GM12878 (cell line): ENCODE measurements around the gene TMEM91. TPM values are rescaled to one million over a fixed set of nuclear protein-coding genes. Genes with fewer than 3 reads are reported as not detected.

ENCODE experiments used
- BCL11A ChIP-seq: IDR thresholded peaks from 2 replicates; pipeline ENCODE4 v1.6.1; 2011; ENCODE audit warnings: low read depth, low read length
- CBX5 ChIP-seq: sonication (generic); IDR thresholded peaks from 2 replicates; pipeline ENCODE4 v1.6.1; 2016; ENCODE audit warnings: low read depth, moderate library complexity, mild to moderate bottlenecking, inconsistent platforms
- CHD1 ChIP-seq: IDR thresholded peaks from 2 replicates; pipeline ENCODE4 v1.6.1; 2012; ENCODE audit warnings: low read depth, low read length, improper control_type of control experiment
- CHD4 ChIP-seq: fragments of 200-600 bp; sonication (generic); IDR thresholded peaks from 2 replicates; pipeline ENCODE4 v1.6.1; 2016; ENCODE audit warnings: mild to moderate bottlenecking
- E2F8 ChIP-seq: fragments of 450-650 bp; IDR thresholded peaks from 2 replicates; pipeline ENCODE4 v1.6.1; 2018; ENCODE audit warnings: mild to moderate bottlenecking, low read depth, moderate library complexity; ENCODE audit not compliant: partially characterized antibody
- FOS ChIP-seq: IDR thresholded peaks from 3 replicates; pipeline ENCODE4 v1.6.1; 2011; ENCODE audit warnings: borderline replicate concordance; ENCODE audit not compliant: insufficient read length; ENCODE audit errors: extremely low read depth
- HDGF ChIP-seq: fragments of 450-650 bp; IDR thresholded peaks from 2 replicates; pipeline ENCODE4 v1.6.1; 2016; ENCODE audit warnings: antibody characterized with exemption
- KAT2A ChIP-seq: conservative IDR thresholded peaks from 2 replicates; pipeline ENCODE4 v1.6.1; 2011; ENCODE audit warnings: low read depth, low read length; ENCODE audit not compliant: control insufficient read depth
- MYB ChIP-seq: fragments of 150-350 bp; IDR thresholded peaks from 2 replicates; pipeline ENCODE4 v1.6.1; 2014; ENCODE audit warnings: mild to moderate bottlenecking, low read depth, low read length, borderline replicate concordance
- RAD21 ChIP-seq: IDR thresholded peaks from 2 replicates; pipeline ENCODE4 v1.6.1; 2011; ENCODE audit warnings: mild to moderate bottlenecking, low read depth, low read length, moderate library complexity; ENCODE audit not compliant: insufficient read depth
- RB1 ChIP-seq: fragments of 450-650 bp; formaldehyde crosslinking; IDR thresholded peaks from 2 replicates; pipeline ENCODE4 v1.6.1; 2017; ENCODE audit warnings: mild to moderate bottlenecking, borderline replicate concordance
- SIN3A ChIP-seq: IDR thresholded peaks from 2 replicates; pipeline ENCODE4 v1.6.1; 2012; ENCODE audit warnings: low read depth, low read length, improper control_type of control experiment
- TAF1 ChIP-seq: IDR thresholded peaks from 2 replicates; pipeline ENCODE4 v1.6.1; 2011; ENCODE audit warnings: mild to moderate bottlenecking, low read depth, low read length, borderline replicate concordance
- TARDBP ChIP-seq: IDR thresholded peaks from 2 replicates; pipeline ENCODE4 v1.6.1; 2016; ENCODE audit warnings: borderline replicate concordance
- TCF3 ChIP-seq: IDR thresholded peaks from 2 replicates; pipeline ENCODE4 v1.6.1; 2012; ENCODE audit warnings: low read depth, mild to moderate bottlenecking, low read length, borderline replicate concordance; ENCODE audit not compliant: insufficient read depth
- WRNIP1 ChIP-seq: IDR thresholded peaks from 2 replicates; pipeline ENCODE4 v1.6.1; 2011; ENCODE audit warnings: low read depth, low read length, improper control_type of control experiment, borderline replicate concordance
- YY1 ChIP-seq: IDR thresholded peaks from 2 replicates; pipeline ENCODE4 v1.6.1; 2011; ENCODE audit warnings: low read depth, mild to moderate bottlenecking, low read length
- ZBED1 ChIP-seq: IDR thresholded peaks from 2 replicates; pipeline ENCODE4 v1.6.1; 2016; ENCODE audit warnings: borderline replicate concordance
- ZBTB33 ChIP-seq: fragments of 450-650 bp; IDR thresholded peaks from 2 replicates; pipeline ENCODE4 v1.6.1; 2017; ENCODE audit warnings: mild to moderate bottlenecking
- polyA plus RNA-seq, 11 experiments: library from polyadenylated mRNA; depleted of rRNA in 4 of 11; unstranded in 6 of 11; stranded (reverse) in 5 of 11; fragments of >200 nt; fragmentation: Nextera tagmentation in 4 of 11; fragmentation: Illumina TruSeq in 1 of 11; extraction: Ambion mirVana in 4 of 11; extraction: Trizol in 1 of 11; gene quantifications; 1 replicate in 1 of 11; 2 replicates in 10 of 11; pipeline versions ENCODE4 v1.2.1 to v1.2.3, GENCODE V29; 2011 to 2016; ENCODE audit warnings: inconsistent platforms in 2 of 11, missing spikeins in 2 of 11, low read depth in 1 of 11
- total RNA-seq, 4 experiments: library from RNA; depleted of rRNA in 3 of 4; stranded (reverse); fragments of >200 nt in 3 of 4; fragmentation: Illumina TruSeq in 1 of 4; extraction: Trizol in 1 of 4; gene quantifications; 2 replicates each; pipeline versions ENCODE4 v1.2.1 to v1.2.3, GENCODE V29; 2013 to 2021
- TF ChIP-seq, protein P1 (sequence below): fragments of 450-650 bp; IDR thresholded peaks from 2 replicates; pipeline ENCODE4 v1.6.1; 2016; ENCODE audit warnings: mild to moderate bottlenecking
- TF ChIP-seq, protein P2 (sequence below): fragments of 450-650 bp; IDR thresholded peaks from 2 replicates; pipeline ENCODE4 v1.6.1; 2017; ENCODE audit warnings: antibody characterized with exemption, mild to moderate bottlenecking, moderate library complexity

TMEM91 gene
- total and polyA plus RNA-seq, 10 of the 15 experiments (the other 5 are each of a cell fraction or from before 2014, with no cell fraction given) = 1.5 to 5.5 (median 2.7) TPM

DNA sequence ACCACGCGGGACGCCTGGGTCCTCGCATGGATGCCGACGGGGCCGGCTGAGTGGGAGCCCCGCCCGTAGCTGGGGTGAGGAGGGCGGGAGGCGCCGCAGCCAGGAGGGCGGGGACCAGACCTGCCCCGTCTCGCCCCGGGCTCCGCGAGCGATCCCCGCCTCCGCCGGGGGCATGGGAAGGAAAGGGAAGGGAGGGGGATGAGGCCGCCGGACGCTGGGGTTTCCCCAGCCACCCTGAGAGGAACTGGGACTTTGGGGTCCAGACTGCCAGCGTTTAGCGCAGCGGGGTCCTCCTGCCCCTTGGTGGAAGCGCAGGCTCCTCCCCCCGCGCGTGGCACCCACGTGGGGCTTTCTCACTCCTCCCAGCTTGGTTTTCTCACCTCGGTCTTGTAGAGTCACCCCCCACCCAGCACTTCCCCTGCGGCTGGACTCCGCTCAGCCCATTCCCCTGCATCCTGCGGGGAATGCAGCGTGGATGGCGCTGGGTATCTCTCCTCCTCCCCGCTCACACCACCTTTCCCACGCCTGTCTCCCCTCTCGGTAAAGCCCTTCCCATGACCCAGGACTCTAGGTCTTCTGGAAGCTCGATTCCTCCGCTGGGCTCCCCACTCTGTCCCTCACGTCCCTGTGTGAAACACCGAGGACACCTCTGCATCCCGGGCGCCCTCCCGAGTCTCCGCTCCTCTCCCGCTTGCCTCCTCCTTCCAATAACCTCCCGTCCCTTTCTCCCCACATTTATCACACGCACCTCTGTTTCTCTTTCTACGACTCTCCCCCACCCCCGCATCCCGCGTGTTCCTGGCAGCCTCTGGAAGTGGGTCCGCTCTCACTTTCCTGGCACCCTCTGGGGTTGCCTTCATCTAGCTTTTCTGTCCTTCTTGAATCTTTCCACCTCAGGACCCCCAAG, 24.7 kb upstream of the TMEM91 start (continued):
- TF ChIP-seq MYB (no peak), HDGF (no peak), ZBED1 (no peak), CBX5 (no peak), FOS (no peak), RAD21 (no peak), SIN3A (no peak; the same call in 1 of the 2 replicates), TARDBP (0 out of 2 replicates have a peak, but pooled peaks have one; percentile 41), WRNIP1 (no peak), RB1 (no peak), YY1 (no peak), ZBTB33 (no peak), KAT2A (no peak), CHD1 (0 out of 2 replicates have a peak, but pooled peaks have one; percentile 30), E2F8 (no peak), CHD4 (no peak), BCL11A (0 out of 2 replicates have a peak, but pooled peaks have one; percentile 30), TCF3 (0 out of 2 replicates have a peak, but pooled peaks have one; percentile 5), TAF1 (peak; percentile 67; the same call in 1 of the 2 replicates)
- TF ChIP-seq, protein P1, sequence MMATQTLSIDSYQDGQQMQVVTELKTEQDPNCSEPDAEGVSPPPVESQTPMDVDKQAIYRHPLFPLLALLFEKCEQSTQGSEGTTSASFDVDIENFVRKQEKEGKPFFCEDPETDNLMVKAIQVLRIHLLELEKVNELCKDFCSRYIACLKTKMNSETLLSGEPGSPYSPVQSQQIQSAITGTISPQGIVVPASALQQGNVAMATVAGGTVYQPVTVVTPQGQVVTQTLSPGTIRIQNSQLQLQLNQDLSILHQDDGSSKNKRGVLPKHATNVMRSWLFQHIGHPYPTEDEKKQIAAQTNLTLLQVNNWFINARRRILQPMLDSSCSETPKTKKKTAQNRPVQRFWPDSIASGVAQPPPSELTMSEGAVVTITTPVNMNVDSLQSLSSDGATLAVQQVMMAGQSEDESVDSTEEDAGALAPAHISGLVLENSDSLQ = no peak
- TF ChIP-seq, protein P2, sequence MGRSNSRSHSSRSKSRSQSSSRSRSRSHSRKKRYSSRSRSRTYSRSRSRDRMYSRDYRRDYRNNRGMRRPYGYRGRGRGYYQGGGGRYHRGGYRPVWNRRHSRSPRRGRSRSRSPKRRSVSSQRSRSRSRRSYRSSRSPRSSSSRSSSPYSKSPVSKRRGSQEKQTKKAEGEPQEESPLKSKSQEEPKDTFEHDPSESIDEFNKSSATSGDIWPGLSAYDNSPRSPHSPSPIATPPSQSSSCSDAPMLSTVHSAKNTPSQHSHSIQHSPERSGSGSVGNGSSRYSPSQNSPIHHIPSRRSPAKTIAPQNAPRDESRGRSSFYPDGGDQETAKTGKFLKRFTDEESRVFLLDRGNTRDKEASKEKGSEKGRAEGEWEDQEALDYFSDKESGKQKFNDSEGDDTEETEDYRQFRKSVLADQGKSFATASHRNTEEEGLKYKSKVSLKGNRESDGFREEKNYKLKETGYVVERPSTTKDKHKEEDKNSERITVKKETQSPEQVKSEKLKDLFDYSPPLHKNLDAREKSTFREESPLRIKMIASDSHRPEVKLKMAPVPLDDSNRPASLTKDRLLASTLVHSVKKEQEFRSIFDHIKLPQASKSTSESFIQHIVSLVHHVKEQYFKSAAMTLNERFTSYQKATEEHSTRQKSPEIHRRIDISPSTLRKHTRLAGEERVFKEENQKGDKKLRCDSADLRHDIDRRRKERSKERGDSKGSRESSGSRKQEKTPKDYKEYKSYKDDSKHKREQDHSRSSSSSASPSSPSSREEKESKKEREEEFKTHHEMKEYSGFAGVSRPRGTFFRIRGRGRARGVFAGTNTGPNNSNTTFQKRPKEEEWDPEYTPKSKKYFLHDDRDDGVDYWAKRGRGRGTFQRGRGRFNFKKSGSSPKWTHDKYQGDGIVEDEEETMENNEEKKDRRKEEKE = no peak
